Osteoblast (primary cell): ENCODE results near the gene TBC1D23. TPM values are rescaled to one million over a fixed set of nuclear protein-coding genes. Genes with fewer than 3 reads are reported as not detected.

Source experiments
- DNase-seq: peaks from one replicate; pipeline ENCODE4 v3.0.0; 2011; ENCODE audit warnings: low spot score, mixed read lengths; ENCODE audit not compliant: insufficient read length; ENCODE audit errors: missing footprints
- H2AFZ ChIP-seq: 2 replicates; pipeline ENCODE4 v1.6.0; 2011; ENCODE audit warnings: mild to moderate bottlenecking, low read length
- H3K27ac ChIP-seq: 2 replicates; pipeline ENCODE4 v1.5.1; 2011; ENCODE audit warnings: mild to moderate bottlenecking, low read depth, low read length, moderate library complexity
- H3K27me3 ChIP-seq: 2 replicates; pipeline ENCODE4 v1.6.0; 2012; ENCODE audit warnings: mild to moderate bottlenecking, control low read depth, inconsistent platforms, low read length, moderate library complexity; ENCODE audit not compliant: insufficient read depth
- H3K36me3 ChIP-seq: 2 replicates; pipeline ENCODE4 v1.5.1; 2011; ENCODE audit warnings: mild to moderate bottlenecking, low read length, control low read depth, moderate library complexity; ENCODE audit not compliant: insufficient read depth
- H3K4me1 ChIP-seq: 2 replicates; pipeline ENCODE4 v1.5.1; 2011; ENCODE audit warnings: mild to moderate bottlenecking, low read length, control low read depth, moderate library complexity; ENCODE audit not compliant: insufficient read depth
- H3K4me2 ChIP-seq: 2 replicates; pipeline ENCODE4 v1.6.0; 2011; ENCODE audit warnings: mild to moderate bottlenecking, low read length; ENCODE audit not compliant: insufficient read depth
- H3K4me3 ChIP-seq: fragments of 200-600 bp; sonication (generic); 3 replicates; pipeline ENCODE4 v1.5.1; 2012; ENCODE audit warnings: mild to moderate bottlenecking, low read length, inconsistent platforms; ENCODE audit not compliant: insufficient read depth
- H3K79me2 ChIP-seq: 2 replicates; pipeline ENCODE4 v1.6.0; 2012; ENCODE audit warnings: mild to moderate bottlenecking, low read length, control low read depth, inconsistent platforms; ENCODE audit not compliant: insufficient read depth
- H3K9me3 ChIP-seq: 2 replicates; pipeline ENCODE4 v1.5.1; 2011; ENCODE audit warnings: low read depth, low read length, control low read depth
- H4K20me1 ChIP-seq: 2 replicates; pipeline ENCODE4 v1.6.0; 2012; ENCODE audit warnings: mild to moderate bottlenecking, low read length, control low read depth; ENCODE audit not compliant: insufficient read depth
- CTCF ChIP-seq: IDR thresholded peaks from 2 replicates; pipeline ENCODE4 v1.5.1; 2011; ENCODE audit warnings: mild to moderate bottlenecking, low read depth, low read length, moderate library complexity; ENCODE audit errors: extremely low read depth
- total RNA-seq: library from RNA; depleted of rRNA; stranded (reverse); fragments of >200 nt; gene quantifications from 2 replicates; pipeline ENCODE4 v1.2.3, GENCODE V29; 2012

Gene TBC1D23
- total RNA-seq, 1 donor = 64.4 TPM

GRCh38 chr3:100252001-100252400 lies 8.8 kb upstream of the TBC1D23 start:
- Histone ChIP-seq H2AFZ (no peak overlapping the region), H3K4me1 (peaks cover 12% of the 10 kb centered on the region), H3K36me3 (no peaks in the 10 kb centered on the region), H4K20me1 (no peaks in the 10 kb centered on the region), H3K9me3 (no peaks in the 10 kb centered on the region), H3K27me3 (no peaks in the 10 kb centered on the region), H3K79me2 (no peaks in the 10 kb centered on the region), H3K4me2 (no peak overlapping the region), H3K27ac (no peak overlapping the region), H3K4me3 (no peak overlapping the region)
- DNase-seq = no peak
- no peak for TF ChIP-seq CTCF

- H3K4me3 ChIP-seq = no peak overlapping the region
- H3K4me2 ChIP-seq = no peak overlapping the region
- no peak overlapping the region for H3K27ac ChIP-seq
- no peaks in the 10 kb centered on the region for H3K27me3 ChIP-seq
- no peaks in the 10 kb centered on the region for H3K9me3 ChIP-seq
- H3K4me1 ChIP-seq = peaks cover 27% of the 10 kb centered on the region
- DNase-seq = peak; percentile 43
- no peaks in the 10 kb centered on the region for H3K79me2 ChIP-seq
- H3K36me3 ChIP-seq = no peaks in the 10 kb centered on the region
- no peak overlapping the region for H2AFZ ChIP-seq
- no peaks in the 10 kb centered on the region for H4K20me1 ChIP-seq
- peak; percentile 83 for TF ChIP-seq CTCF
Observed at GRCh38 chr3:100254168-100254777, 6.5 kb upstream of the TBC1D23 start.

- H4K20me1 ChIP-seq = no peaks in the 10 kb centered on the region
- H3K4me1 ChIP-seq = peaks cover 40% of the 10 kb centered on the region
- peak; percentile 35 for DNase-seq
- no peak overlapping the region for H2AFZ ChIP-seq
- no peaks in the 10 kb centered on the region for H3K9me3 ChIP-seq
- H3K4me3 ChIP-seq = no peak overlapping the region
- H3K79me2 ChIP-seq = peaks cover 9% of the 10 kb centered on the region
- H3K4me2 ChIP-seq = peak overlapping the region; percentile 55
- H3K27ac ChIP-seq = peak overlapping the region; percentile 71
- H3K36me3 ChIP-seq = no peaks in the 10 kb centered on the region
- TF ChIP-seq CTCF = no peak
- H3K27me3 ChIP-seq = no peaks in the 10 kb centered on the region
Observed at GRCh38 chr3:100256731-100257151, 4.1 kb upstream of the TBC1D23 start.

GRCh38 chr3:100257586-100257985 lies 3.2 kb upstream of the TBC1D23 start:
- peak; percentile 87 for DNase-seq
- peaks cover 3% of the 10 kb centered on the region for H4K20me1 ChIP-seq
- no peak overlapping the region for H3K4me3 ChIP-seq
- peaks cover 44% of the 10 kb centered on the region for H3K4me1 ChIP-seq
- TF ChIP-seq CTCF = no peak
- H3K9me3 ChIP-seq = no peaks in the 10 kb centered on the region
- peak overlapping the region; percentile 55 for H3K4me2 ChIP-seq
- H3K36me3 ChIP-seq = no peaks in the 10 kb centered on the region
- peak overlapping the region; percentile 71 for H3K27ac ChIP-seq
- H3K79me2 ChIP-seq = peaks cover 17% of the 10 kb centered on the region
- no peak overlapping the region for H2AFZ ChIP-seq
- no peaks in the 10 kb centered on the region for H3K27me3 ChIP-seq
